IPS-18a (cell line): ENCODE data around the gene CRYBB3.
"Not testable (repeated sequence)": the region's sequence is repeated elsewhere in the genome, so short reads cannot be mapped to it uniquely, and the experiment has no call there.

ENCODE experiments used
- H3K27ac ChIP-seq: one replicate; pipeline ENCODE4 v1.5.1; 2013; ENCODE audit warnings: low read length
- H3K27me3 ChIP-seq: one replicate; pipeline ENCODE4 v1.6.1; 2013; ENCODE audit warnings: mild to moderate bottlenecking, low read length; ENCODE audit not compliant: control insufficient read depth, insufficient read depth
- H3K36me3 ChIP-seq: one replicate; pipeline ENCODE4 v1.6.1; 2013; ENCODE audit warnings: low read depth, low read length; ENCODE audit not compliant: control insufficient read depth
- H3K4me1 ChIP-seq: one replicate; pipeline ENCODE4 v1.6.1; 2013; ENCODE audit warnings: low read depth, low read length; ENCODE audit not compliant: control insufficient read depth
- H3K4me3 ChIP-seq: one replicate; pipeline ENCODE4 v1.5.1; 2013; ENCODE audit warnings: low read length
- H3K9ac ChIP-seq: one replicate; pipeline ENCODE4 v1.6.1; 2013; ENCODE audit warnings: mild to moderate bottlenecking, low read length, moderate library complexity
- H3K9me3 ChIP-seq: one replicate; pipeline ENCODE4 v1.6.1; 2013; ENCODE audit warnings: low read depth, low read length; ENCODE audit not compliant: control insufficient read depth

CRYBB3 gene

DNA sequence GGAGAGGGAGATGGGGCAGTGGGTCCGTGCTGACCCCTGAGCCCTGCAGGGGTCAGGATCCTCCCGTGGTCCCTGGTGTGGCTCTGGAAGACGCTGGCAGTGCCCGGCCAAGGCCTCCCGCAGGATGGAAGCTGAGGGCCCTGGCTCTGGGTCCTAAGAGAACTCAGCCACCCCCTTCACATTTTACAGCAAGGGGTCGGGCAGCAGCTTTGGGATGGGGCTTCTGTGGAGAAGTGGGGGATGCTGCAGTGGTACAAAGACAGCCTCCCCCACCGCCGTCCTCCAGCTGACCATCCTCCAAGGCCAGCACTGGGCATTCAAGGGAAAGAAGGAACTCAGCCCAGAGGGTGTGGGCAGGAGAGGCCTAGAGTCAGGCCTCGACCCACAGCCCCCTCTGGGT lies 21.8 kb upstream of the CRYBB3 start:
- Histone ChIP-seq H3K27ac (no peak overlapping the region), H3K9ac (no peak overlapping the region), H3K36me3 (no peaks in the 10 kb centered on the region), H3K9me3 (no peaks in the 10 kb centered on the region), H3K4me1 (no peaks in the 10 kb centered on the region), H3K4me3 (no peak overlapping the region), H3K27me3 (no peaks in the 10 kb centered on the region)

DNA sequence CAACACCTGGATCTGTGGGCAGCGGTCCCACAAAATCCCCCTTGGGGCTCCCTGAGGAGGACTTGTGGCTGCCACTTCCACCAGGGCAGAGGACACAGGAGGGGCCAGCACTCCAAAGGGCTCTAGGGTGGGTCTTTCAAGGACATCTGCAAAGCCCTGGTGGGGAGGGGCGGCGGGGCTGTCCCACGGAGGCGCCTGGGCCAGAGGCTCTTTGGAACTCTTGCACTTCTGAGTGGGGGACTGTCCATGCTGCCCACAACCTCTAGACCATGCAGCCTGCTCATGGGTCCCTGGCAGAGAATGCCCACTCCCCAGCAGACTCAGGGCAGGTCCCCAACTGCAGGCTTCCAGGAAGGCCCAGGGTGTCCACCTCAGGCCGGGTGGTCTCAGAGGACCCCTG lies 21.3 kb upstream of the CRYBB3 start:
- not testable (repeated sequence) for H3K36me3 ChIP-seq, H3K27ac ChIP-seq

DNA sequence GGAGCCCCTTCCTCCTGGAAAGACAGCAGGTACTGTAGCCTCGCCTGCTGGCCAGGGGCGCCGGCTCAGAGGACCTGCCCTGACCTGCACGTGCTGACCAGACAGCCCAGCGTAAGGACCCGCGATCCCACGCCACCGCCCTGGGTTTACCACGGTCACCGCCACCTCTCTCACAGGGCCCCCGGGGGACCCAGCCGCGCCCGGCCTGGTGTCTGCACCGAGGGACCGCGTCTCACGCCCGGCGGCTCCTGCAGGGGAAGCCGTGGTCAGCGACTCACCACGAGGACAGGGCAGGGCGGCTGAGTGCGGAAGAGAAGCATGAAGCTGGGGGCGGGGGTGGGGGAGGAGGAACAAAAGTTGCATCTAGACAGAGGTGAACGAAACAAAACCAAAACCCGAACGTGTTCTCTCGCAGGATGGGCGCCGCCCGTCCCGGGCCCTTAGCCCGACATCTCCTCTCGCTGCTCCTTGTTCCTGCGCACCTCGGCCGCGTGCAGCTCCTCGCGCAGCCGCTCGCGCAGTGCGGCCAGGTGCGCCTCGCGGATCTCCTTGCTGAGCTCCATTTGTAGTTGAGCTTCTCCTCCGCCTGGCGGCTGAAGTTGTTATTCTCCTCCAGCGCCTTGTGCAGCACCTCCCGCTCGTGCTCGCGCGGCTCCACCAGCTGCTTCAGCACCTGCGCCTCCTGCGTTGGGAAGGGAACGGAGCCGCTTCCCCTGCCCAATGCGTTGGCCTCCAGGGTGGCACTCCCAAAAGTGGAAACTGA lies 20.6 kb upstream of the CRYBB3 start:
- H3K36me3 ChIP-seq, H3K27me3 ChIP-seq, H3K4me1 ChIP-seq, H3K9me3 ChIP-seq, H3K27ac ChIP-seq, H3K4me3 ChIP-seq, H3K9ac ChIP-seq: not testable (repeated sequence)

More for the DNA sequence above, 21.3 kb upstream of the CRYBB3 start:
- not testable (repeated sequence) for H3K4me3 ChIP-seq, H3K27me3 ChIP-seq, H3K9me3 ChIP-seq, H3K4me1 ChIP-seq, H3K9ac ChIP-seq

DNA sequence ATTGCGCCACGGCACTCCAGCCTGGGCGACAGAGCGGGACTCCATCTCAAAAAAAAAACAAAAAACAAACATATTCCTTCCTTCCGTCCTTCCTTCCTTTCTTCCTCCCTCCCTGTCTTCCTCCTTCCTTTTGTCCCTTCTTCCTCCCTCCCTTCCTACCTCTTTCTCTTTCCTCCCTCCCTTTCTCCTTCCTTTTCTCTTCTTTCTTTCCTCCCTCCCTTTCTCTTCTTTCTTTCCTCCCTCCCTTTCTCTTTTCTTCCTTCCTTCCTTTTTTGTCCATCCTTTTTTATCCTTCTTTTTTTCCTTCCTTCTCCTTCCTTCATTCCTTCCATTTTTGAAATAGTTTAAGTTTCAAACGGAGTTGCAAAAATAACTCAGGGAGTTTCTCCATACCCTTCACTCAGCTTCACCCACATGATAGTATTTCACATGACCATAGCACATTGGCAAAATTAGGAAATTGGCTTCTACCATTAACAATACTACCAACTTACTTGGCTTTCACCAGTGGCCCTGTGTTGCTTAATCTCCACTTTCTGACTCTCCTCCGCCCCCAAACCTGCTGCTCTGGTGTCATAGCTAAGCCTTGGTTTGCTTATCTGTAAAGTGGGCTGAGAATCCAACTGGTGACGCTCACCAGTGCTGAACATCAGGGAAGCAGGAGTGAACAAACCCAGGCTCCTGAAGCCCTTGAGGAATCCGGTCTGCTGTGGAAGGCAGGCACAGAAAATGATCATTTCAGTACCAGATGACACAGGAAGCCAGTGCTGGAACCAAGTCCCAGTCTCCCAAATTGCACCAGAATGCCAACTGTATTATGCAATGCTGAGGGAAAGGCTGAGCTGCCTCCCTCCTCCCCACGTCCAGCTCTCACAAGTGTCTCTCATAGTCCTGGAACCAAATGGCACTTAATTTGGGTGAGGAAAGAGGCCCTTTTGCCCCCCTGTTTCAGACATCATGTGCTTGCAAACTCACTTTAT lies 17.2 kb upstream of the CRYBB3 start:
- Histone ChIP-seq H3K36me3 (peaks cover 5% of the 10 kb centered on the region), H3K27ac (no peak overlapping the region), H3K9ac (no peak overlapping the region)

DNA sequence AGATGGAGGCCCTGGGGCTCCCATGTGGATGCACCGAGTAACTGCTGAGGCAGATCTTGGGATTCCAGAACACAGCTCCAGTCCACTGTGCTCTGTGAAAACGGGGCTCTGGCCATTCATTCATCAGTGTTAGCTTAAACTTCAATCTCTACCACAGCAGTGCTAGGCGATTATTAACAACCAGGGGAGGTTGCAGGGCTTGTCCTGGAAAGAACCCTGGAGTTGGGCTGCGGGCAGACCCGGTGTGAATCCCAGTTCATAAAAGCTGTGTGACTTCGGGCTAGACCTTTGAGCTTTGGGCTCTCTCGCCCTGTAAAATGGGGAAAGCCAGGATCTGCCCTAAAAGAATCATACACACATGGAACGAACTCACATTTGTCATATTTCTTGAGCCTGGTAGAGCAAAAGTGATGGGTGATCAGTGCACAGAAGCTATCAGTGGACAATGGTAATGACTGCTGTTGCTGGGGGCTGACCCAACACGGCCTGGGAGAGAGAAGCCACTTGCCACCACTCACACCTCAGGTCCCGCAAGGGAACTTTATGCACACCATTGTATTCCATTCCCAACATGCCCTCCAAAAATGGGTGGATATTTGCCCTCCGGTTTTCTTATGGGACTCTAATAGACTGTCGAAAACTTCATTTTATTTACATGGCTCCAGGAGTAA lies 15.6 kb upstream of the CRYBB3 start:
- Histone ChIP-seq H3K4me1 (no peaks in the 10 kb centered on the region), H3K9me3 (no peaks in the 10 kb centered on the region), H3K4me3 (no peak overlapping the region), H3K9ac (no peak overlapping the region), H3K27me3 (no peaks in the 10 kb centered on the region), H3K27ac (no peak overlapping the region), H3K36me3 (peaks cover 5% of the 10 kb centered on the region)

More for the DNA sequence above, 17.2 kb upstream of the CRYBB3 start:
- Histone ChIP-seq H3K27me3 (no peaks in the 10 kb centered on the region), H3K4me3 (no peak overlapping the region), H3K9me3 (no peaks in the 10 kb centered on the region), H3K4me1 (no peaks in the 10 kb centered on the region)

DNA sequence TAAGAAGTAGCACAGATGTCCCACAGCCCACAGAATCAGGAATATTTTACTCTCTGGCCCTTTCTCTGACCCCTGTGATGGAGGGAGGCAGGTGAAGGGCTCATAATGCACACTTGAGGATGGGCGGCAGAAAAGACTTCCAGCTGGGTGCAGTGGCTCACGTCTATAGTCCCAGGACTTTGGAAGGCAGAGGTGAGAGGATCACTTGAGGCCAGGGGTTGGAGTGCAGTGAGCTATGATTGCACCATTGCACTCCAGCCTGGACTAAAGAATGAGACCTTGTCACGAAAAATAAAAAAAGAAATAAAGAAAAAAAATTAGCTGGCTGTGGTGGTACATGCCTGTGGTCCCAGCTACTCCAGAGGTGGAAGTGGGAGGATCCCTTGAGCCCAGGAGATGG lies 13.5 kb upstream of the CRYBB3 start:
- Histone ChIP-seq H3K27ac (no peak overlapping the region), H3K4me1 (no peaks in the 10 kb centered on the region)

DNA sequence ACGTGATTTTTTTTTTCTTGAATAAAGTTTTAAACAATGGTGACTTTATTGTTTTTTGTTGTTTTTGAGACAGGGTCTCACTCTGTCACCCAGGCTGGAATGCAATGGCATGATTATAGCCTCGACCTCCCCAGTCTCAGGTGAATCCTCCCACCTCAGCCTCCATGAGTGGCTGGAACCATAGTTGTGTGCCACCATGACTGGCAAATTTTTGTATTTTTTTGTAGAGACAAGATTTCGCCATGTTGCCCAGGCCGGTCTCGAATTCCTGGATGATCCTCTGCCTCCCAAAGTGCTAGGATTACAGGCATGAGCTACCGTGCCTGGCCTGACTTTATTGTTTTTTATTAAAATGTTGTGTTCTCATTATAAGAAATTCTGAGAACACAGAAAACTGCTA lies 12.2 kb upstream of the CRYBB3 start:
- no peak overlapping the region for H3K27ac ChIP-seq
- no peaks in the 10 kb centered on the region for H3K4me1 ChIP-seq
- H3K27me3 ChIP-seq = no peaks in the 10 kb centered on the region
- H3K36me3 ChIP-seq = peaks cover 5% of the 10 kb centered on the region
- H3K4me3 ChIP-seq = no peak overlapping the region
- H3K9me3 ChIP-seq = no peaks in the 10 kb centered on the region
- no peak overlapping the region for H3K9ac ChIP-seq

More for the DNA sequence above, 13.5 kb upstream of the CRYBB3 start:
- no peak overlapping the region for H3K4me3 ChIP-seq
- no peaks in the 10 kb centered on the region for H3K9me3 ChIP-seq
- peaks cover 5% of the 10 kb centered on the region for H3K36me3 ChIP-seq
- no peak overlapping the region for H3K9ac ChIP-seq
- H3K27me3 ChIP-seq = no peaks in the 10 kb centered on the region

DNA sequence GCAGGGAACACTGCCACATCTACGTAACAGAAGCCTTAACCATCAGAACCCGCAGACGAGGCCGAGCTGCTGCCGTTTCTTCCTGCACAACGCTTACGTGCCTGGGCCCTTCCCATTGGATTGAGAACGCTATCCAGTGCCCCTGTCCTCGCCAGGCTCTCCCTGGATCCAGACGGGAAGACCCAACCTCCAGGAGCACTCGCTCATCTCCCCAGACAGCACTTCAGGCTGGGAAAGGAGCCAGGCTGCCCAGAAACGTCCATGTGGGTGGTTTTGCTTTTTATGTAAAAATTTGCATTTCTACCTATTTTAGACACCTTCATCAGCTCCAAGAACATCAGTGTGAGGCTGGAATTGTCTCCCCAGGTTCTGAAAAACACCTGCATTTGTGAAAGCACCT lies 7.3 kb upstream of the CRYBB3 start:
- no peak overlapping the region for H3K27ac ChIP-seq
- no peaks in the 10 kb centered on the region for H3K36me3 ChIP-seq
- no peaks in the 10 kb centered on the region for H3K4me1 ChIP-seq
- H3K4me3 ChIP-seq = no peak overlapping the region
- no peaks in the 10 kb centered on the region for H3K27me3 ChIP-seq
- H3K9me3 ChIP-seq = no peaks in the 10 kb centered on the region
- no peak overlapping the region for H3K9ac ChIP-seq

DNA sequence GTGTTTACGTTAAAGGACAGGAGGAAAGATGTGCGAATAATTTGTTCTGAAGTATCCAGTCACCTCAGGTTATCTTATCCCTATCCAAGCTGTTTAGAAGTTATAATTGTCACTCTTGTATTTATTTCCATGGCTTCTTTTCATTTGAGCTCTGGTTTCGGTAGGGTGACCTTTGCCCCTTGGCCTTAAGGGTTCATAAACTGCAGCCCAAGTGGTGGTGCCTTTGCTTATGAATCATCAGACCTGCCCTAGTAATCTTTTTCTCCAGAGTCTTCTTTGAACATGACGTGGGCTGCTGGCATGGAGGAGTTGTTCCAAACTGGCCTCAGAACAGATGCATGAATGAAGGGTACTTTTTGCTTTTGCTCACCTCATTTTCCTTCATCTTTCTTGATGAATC lies 6.5 kb upstream of the CRYBB3 start:
- Histone ChIP-seq H3K27ac (no peak overlapping the region), H3K27me3 (no peaks in the 10 kb centered on the region), H3K9ac (no peak overlapping the region), H3K4me1 (no peaks in the 10 kb centered on the region), H3K36me3 (no peaks in the 10 kb centered on the region), H3K9me3 (no peaks in the 10 kb centered on the region), H3K4me3 (no peak overlapping the region)

DNA sequence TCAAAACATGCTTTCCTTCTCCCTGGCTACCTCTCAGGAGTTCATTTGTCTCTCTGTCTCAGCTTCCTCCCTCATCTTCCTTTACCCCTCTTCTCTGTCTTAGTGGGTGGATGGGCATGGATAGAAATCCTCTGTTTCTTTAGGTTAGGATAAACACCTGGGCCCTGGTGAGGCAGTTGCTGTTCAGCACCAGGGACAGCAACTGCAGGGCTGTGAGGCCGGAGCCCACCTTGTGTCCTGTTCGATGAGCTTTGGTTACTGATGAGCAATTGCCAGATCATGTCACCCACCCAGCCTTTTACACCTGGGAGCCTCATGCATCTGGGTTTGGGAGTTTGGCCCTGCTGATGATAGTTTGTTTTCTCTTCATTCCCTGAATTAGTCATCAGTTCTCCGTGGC lies 6.1 kb upstream of the CRYBB3 start:
- Histone ChIP-seq H3K4me3 (no peak overlapping the region), H3K9ac (no peak overlapping the region), H3K27me3 (no peaks in the 10 kb centered on the region), H3K9me3 (no peaks in the 10 kb centered on the region), H3K36me3 (no peaks in the 10 kb centered on the region), H3K4me1 (no peaks in the 10 kb centered on the region), H3K27ac (no peak overlapping the region)

DNA sequence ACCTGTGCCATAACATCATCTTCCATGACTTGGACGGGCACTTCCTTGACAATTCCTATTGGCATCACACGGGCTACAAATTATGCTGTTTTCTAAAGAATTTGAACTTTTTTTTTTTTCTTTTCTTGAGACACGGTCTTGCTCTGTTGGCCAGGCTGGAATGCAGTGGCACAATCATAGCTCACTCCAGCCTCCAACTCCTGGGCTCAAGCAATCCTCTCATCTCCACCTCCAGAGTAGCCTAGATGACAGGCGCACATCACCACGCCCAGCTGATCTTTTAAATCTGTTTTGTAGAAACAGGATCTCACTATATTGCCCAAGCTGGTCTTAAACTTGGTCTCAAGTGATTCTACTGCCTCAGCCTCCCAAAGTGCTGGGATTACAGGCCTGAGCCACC lies 3.3 kb upstream of the CRYBB3 start:
- Histone ChIP-seq H3K4me3 (no peak overlapping the region), H3K9me3 (no peaks in the 10 kb centered on the region), H3K27me3 (no peaks in the 10 kb centered on the region), H3K27ac (no peak overlapping the region), H3K4me1 (no peaks in the 10 kb centered on the region), H3K36me3 (no peaks in the 10 kb centered on the region), H3K9ac (no peak overlapping the region)
